Activated B cell treated with CpG ODN at 0.5 μM for 24 hours (primary cell): ENCODE data around the gene DUSP22. TPM values are rescaled to one million over a fixed set of nuclear protein-coding genes. Genes with fewer than 3 reads are reported as not detected.

Experiments used
- ATAC-seq: fragments of 200-7000 bp; cut with Tn5 transposase; one replicate; pipeline ENCODE4 v1.10.0; 2021; ENCODE audit warnings: low read depth, mild to moderate bottlenecking, moderate library complexity
- CTCF ChIA-PET: fragments of 350-600 bp; sonication (Branson Sonifier 250); formaldehyde crosslinking; loops from one replicate; lab custom pipeline; 2021; ENCODE audit warnings: antibody characterized with exemption; lab: Charles Lee
- POLR2A ChIA-PET: fragments of 350-600 bp; sonication (Branson Sonifier 250); formaldehyde crosslinking; loops from one replicate; lab custom pipeline; 2021; ENCODE audit warnings: antibody characterized with exemption; lab: Charles Lee
- DNase-seq: peaks from one replicate; pipeline ENCODE4 v3.0.0; 2022
- H3K27ac Mint-ChIP-seq: one replicate; pipeline ENCODE4 v1.8.0; 2020; ENCODE audit warnings: mixed read lengths
- H3K27me3 Mint-ChIP-seq: one replicate; pipeline ENCODE4 v1.8.0; 2021; ENCODE audit warnings: mixed read lengths
- H3K36me3 Mint-ChIP-seq: one replicate; pipeline ENCODE4 v1.8.0; 2021; ENCODE audit warnings: low read depth, mixed read lengths
- H3K4me1 Mint-ChIP-seq: one replicate; pipeline ENCODE4 v1.8.0; 2021; ENCODE audit warnings: mixed read lengths
- H3K4me3 Mint-ChIP-seq: one replicate; pipeline ENCODE4 v1.8.0; 2020; ENCODE audit warnings: mild to moderate bottlenecking, mixed read lengths
- H3K9me3 Mint-ChIP-seq: one replicate; pipeline ENCODE4 v1.8.0; 2020; ENCODE audit warnings: mixed read lengths
- intact Hi-C: fragments of 100-400 bp; cut with micrococcal nuclease; formaldehyde crosslinking; loops from one replicate; pipeline ENCODE4 v1.15.1; 2024
- total RNA-seq: library from RNA; stranded (reverse); gene quantifications from 2 replicates; pipeline ENCODE4 v1.2.3, GENCODE V29; 2022
- TF ChIP-seq, protein P1 (sequence below): fragments of 200-600 bp; IDR thresholded peaks from one replicate; pipeline ENCODE4 v1.8.0; 2022; ENCODE audit warnings: antibody characterized with exemption, mild to moderate bottlenecking

The DUSP22 gene
- total RNA-seq, 1 donor from 2014 or later: 153 TPM

DNA sequence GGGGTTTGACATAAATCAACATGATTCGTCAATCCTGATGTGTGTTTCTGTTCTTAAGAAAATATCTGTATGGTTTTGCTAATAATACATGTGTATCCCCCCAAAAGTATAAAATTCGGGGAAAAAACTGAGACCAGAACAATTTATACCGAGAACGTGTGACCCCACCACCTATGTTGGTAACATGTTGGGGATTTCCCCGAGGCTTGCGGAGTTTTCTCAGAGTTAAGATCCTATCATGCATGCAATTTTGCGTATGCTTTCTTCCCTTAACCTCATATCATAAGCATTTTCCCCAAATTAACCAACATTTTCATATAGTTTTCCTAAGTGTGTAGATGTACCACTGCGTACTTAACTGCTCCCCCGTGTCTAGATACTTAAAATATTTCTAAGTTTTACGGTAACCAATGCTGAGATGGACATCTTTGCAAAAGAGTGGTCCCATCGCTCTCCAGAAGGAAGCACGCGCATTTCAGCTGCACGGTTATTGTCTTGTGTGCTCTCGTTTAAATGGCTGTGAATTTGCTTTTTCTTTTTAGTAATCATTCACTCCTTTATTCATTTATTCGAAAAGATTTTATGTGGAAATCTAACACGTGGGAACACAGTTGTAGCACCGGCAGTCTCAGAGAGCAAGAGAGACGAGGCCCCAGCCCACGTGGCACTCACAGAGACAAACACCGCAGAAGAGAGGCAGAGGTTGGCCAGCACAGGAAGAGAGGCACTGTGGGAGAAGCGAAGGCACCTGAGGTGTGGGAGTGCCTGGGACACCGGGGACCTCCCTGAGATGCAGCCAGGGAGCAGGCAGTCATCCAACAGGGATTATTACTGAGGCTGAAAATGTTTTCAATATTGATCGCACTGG lies 86.0 kb downstream of the DUSP22 start:
- Mint-ChIP-seq H3K9me3 (no peaks in the 10 kb centered on the region), H3K4me3 (peak overlapping the region; percentile 39), H3K27me3 (no peaks in the 10 kb centered on the region), H3K36me3 (no peaks in the 10 kb centered on the region), H3K27ac (peak overlapping the region; percentile 67), H3K4me1 (peaks cover 62% of the 10 kb centered on the region)
- ChIA-PET CTCF (interaction anchor here (1.3 kb wide), 1 partner anchor 13 kb away, joined by 3 read pairs; the partner anchor contains the start of gene IRF4), POLR2A (interaction anchor here (0.6 to 6.8 kb wide), 5 partner anchors 14 to 91 kb away, joined by 4 to 84 read pairs (median 8); partner anchors contain the start of genes DUSP22 and IRF4)
- peak; percentile 68 for ATAC-seq
- no peak for DNase-seq
- intact Hi-C loops: loop anchor here (1.0 to 2.0 kb wide), 5 partner anchors 13 to 62 kb away; partner anchors contain the start of gene IRF4
- TF ChIP-seq, protein P1, sequence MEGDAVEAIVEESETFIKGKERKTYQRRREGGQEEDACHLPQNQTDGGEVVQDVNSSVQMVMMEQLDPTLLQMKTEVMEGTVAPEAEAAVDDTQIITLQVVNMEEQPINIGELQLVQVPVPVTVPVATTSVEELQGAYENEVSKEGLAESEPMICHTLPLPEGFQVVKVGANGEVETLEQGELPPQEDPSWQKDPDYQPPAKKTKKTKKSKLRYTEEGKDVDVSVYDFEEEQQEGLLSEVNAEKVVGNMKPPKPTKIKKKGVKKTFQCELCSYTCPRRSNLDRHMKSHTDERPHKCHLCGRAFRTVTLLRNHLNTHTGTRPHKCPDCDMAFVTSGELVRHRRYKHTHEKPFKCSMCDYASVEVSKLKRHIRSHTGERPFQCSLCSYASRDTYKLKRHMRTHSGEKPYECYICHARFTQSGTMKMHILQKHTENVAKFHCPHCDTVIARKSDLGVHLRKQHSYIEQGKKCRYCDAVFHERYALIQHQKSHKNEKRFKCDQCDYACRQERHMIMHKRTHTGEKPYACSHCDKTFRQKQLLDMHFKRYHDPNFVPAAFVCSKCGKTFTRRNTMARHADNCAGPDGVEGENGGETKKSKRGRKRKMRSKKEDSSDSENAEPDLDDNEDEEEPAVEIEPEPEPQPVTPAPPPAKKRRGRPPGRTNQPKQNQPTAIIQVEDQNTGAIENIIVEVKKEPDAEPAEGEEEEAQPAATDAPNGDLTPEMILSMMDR: no peak

DNA sequence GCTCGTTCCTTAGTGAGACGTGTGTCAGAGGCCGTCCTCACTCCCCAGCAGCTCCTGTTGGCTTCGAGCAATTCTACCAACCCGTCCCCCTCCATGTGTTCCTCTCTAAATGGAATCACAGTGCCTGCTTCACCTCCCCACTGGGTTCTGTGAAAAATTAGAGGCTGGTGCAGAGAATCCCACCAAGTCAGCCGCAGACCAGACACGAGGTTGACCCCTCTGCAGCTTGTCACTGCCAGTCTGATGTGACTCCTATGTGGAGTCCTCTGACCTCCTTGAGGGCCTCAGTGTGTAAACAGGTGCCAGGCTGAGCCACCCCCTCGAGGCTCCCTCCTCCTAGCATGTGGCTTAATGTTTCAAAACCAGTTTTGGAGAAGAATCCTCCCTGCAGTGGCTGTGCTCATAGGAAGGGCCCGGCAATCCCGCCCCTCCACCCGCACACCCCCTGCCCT lies 86.7 kb downstream of the DUSP22 start:
- TF ChIP-seq, protein P1: no peak
- peaks cover 58% of the 10 kb centered on the region for H3K4me1 Mint-ChIP-seq
- no peak for ATAC-seq
- peak overlapping the region; percentile 67 for H3K27ac Mint-ChIP-seq
- no peak for DNase-seq
- intact Hi-C loops: loop anchor here (1.0 to 2.0 kb wide), 5 partner anchors 12 to 62 kb away; partner anchors contain the start of gene IRF4
- ChIA-PET CTCF (interaction anchor here (1.3 kb wide), 1 partner anchor 13 kb away, joined by 3 read pairs; the partner anchor contains the start of gene IRF4), POLR2A (interaction anchor here (0.6 to 6.8 kb wide), 6 partner anchors 13 to 92 kb away, joined by 3 to 84 read pairs (median 7); partner anchors contain the start of genes DUSP22 and IRF4)
- H3K4me3 Mint-ChIP-seq: peak overlapping the region; percentile 39
- no peaks in the 10 kb centered on the region for H3K9me3 Mint-ChIP-seq
- no peaks in the 10 kb centered on the region for H3K36me3 Mint-ChIP-seq
- H3K27me3 Mint-ChIP-seq: no peaks in the 10 kb centered on the region

DNA sequence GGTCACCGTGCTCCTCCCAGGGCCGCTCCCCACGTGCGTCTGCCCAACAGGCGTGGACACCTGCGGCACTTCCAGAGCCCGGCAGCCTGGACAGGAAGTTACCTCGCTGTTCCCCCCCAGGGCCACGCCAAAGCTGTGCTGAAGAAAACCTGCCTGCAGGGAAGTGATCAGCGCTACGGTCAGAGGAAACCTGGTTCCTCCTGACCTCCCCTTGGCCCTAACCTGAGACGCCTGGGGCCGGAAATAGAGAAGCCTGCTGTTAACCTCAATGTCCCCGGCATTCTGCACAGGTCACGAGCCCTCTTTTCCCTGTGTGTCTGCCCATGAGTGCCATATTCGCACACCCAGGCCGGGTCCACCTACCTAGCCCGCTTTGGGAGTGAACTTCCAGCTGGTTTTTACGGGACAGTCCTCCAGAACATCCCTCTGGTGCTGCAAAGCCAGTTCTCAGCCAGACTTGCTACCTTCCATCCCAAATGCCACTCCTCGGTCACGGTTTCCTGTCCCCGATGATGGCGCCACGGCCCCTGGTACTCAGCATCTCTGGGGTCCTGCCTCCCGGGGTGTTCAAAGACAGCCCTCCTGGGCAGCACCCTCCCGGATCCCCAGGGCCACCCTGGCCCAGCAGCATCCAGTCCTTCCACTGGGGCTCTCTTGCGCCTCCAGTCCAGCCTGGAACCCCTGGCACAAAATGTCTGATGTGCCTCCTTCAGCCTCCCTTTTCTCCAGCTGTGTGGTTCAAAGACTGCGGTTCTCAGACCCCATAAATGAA lies 87.3 kb downstream of the DUSP22 start:
- ATAC-seq (peak; percentile 38), DNase-seq (no peak)
- ChIA-PET CTCF (interaction anchor here (1.3 kb wide), 1 partner anchor 12 kb away, joined by 3 read pairs; the partner anchor contains the start of gene IRF4), POLR2A (interaction anchor here (1.0 to 6.8 kb wide), 5 partner anchors 12 to 93 kb away, joined by 3 to 84 read pairs (median 8); partner anchors contain the start of genes DUSP22 and IRF4)
- intact Hi-C loops: loop anchor here (2.0 kb wide), 4 partner anchors 23 to 63 kb away; no protein-coding TSS in a partner anchor
- no peaks in the 10 kb centered on the region for H3K9me3 Mint-ChIP-seq
- H3K27ac Mint-ChIP-seq: peak overlapping the region; percentile 33
- H3K27me3 Mint-ChIP-seq: no peaks in the 10 kb centered on the region
- TF ChIP-seq, protein P1: no peak
- peak overlapping the region; percentile 12 for H3K4me3 Mint-ChIP-seq
- H3K36me3 Mint-ChIP-seq: no peaks in the 10 kb centered on the region
- peaks cover 58% of the 10 kb centered on the region for H3K4me1 Mint-ChIP-seq

DNA sequence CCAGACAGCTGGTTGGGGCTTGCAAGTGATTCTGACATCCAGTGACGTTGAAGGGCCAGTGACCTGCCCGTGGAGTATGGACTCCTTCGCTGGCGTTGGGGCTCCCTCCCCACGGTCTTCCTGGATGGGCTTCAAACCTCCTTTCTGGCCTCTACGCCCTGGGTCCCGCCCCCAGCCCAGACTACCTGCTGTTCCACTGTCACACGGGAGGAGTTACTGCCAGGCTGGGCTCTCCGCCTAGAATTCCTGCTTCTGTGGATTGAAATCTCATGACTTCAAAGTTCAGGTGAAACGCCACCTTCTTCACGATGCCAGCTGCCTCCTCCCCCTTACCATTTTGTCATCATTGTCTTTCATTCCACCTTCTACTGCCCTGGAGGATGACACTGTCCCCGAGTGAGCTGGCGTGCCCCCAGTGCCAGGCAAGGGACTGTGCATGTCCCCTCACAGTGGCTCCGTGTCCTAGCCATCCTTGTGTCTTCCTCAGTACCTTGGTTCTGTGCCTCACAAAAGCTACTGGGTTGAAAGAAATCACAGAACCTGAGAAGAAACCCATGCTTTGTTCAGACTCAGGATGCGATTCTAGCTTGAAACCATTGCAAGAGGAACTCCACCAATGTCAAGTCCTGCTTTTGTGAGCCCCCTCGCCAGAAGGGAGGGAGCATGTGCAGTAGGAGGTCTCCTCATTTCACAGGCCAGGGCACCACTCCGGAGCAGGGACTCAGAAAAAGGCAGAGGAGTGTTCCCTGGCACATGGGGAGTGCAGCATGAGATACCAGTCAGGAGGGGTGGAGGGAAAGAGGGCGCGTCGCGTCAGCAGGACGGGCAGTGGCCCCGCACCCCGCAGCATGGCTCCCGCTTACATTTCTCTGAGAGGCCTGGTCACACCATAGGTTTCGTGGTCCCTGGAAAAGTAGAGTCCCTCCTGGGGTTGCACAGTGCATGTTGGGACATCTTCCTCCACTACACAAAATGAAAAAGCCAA lies 88.2 kb downstream of the DUSP22 start:
- DNase-seq: no peak
- TF ChIP-seq, protein P1: no peak
- POLR2A ChIA-PET: interaction anchor here (1.0 to 6.8 kb wide), 4 partner anchors 11 to 94 kb away, joined by 3 to 84 read pairs (median 11); partner anchors contain the start of genes DUSP22 and IRF4
- H3K27me3 Mint-ChIP-seq: no peaks in the 10 kb centered on the region
- H3K4me1 Mint-ChIP-seq: peaks cover 58% of the 10 kb centered on the region
- H3K9me3 Mint-ChIP-seq: no peaks in the 10 kb centered on the region
- H3K36me3 Mint-ChIP-seq: no peaks in the 10 kb centered on the region
- CTCF ChIA-PET: no interaction called here
- no peak overlapping the region for H3K27ac Mint-ChIP-seq
- intact Hi-C loops: no loop called here
- ATAC-seq: no peak
- H3K4me3 Mint-ChIP-seq: no peak overlapping the region
